CD4-positive, alpha-beta T cell treated with Interferon gamma for 1 hour (primary cell): ENCODE data around the gene NBAS.

Experiments
- DNase-seq: peaks from one replicate; pipeline ENCODE4 v3.0.0-alpha.2; 2020

Gene NBAS

GRCh38 chr2:15400240-15400826 lies 160.8 kb downstream of the NBAS start:
- no peak for DNase-seq

GRCh38 chr2:15399241-15399640 lies 161.9 kb downstream of the NBAS start:
- DNase-seq = no peak

GRCh38 chr2:15391751-15392150 lies 169.4 kb downstream of the NBAS start:
- DNase-seq = no peak

GRCh38 chr2:15389895-15390294 lies 171.2 kb downstream of the NBAS start:
- DNase-seq = no peak

- DNase-seq = no peak
Measured at GRCh38 chr2:15389326-15389700, 171.8 kb downstream of the NBAS start.

GRCh38 chr2:15388406-15389325 lies 172.5 kb downstream of the NBAS start:
- no peak for DNase-seq

GRCh38 chr2:15385184-15385583 lies 175.9 kb downstream of the NBAS start:
- DNase-seq = no peak

- no peak for DNase-seq
Measured at GRCh38 chr2:15383695-15384350, 177.3 kb downstream of the NBAS start.

GRCh38 chr2:15378148-15378908 lies 182.8 kb downstream of the NBAS start:
- no peak for DNase-seq

GRCh38 chr2:15377202-15377601 lies 183.9 kb downstream of the NBAS start:
- no peak for DNase-seq

GRCh38 chr2:15372019-15372418 lies 189.1 kb downstream of the NBAS start:
- DNase-seq = no peak

GRCh38 chr2:15369129-15369528 lies 192.0 kb downstream of the NBAS start:
- DNase-seq = no peak

- no peak for DNase-seq
Measured at GRCh38 chr2:15367715-15368114, 193.4 kb downstream of the NBAS start.

GRCh38 chr2:15367205-15367604 lies 193.9 kb downstream of the NBAS start:
- DNase-seq = no peak

GRCh38 chr2:15365411-15365810 lies 195.7 kb downstream of the NBAS start:
- no peak for DNase-seq

- no peak for DNase-seq
Measured at GRCh38 chr2:15364561-15364960, 196.6 kb downstream of the NBAS start.

- DNase-seq = no peak
Measured at GRCh38 chr2:15363734-15364133, 197.4 kb downstream of the NBAS start.

- DNase-seq = no peak
Measured at GRCh38 chr2:15363142-15363541, 198.0 kb downstream of the NBAS start.

GRCh38 chr2:15359716-15360531 lies 201.2 kb downstream of the NBAS start:
- DNase-seq = no peak

GRCh38 chr2:15357922-15358321 lies 203.2 kb downstream of the NBAS start:
- DNase-seq = no peak

- DNase-seq = no peak
Measured at GRCh38 chr2:15357186-15357585, 203.9 kb downstream of the NBAS start.

- no peak for DNase-seq
Measured at GRCh38 chr2:15355386-15355785, 205.7 kb downstream of the NBAS start.
